B cell (primary cell): ENCODE results near the gene CLEC4D. TPM values are rescaled to one million over a fixed set of nuclear protein-coding genes. Genes with fewer than 3 reads are reported as not detected.

ENCODE experiments used
- ATAC-seq: fragments of 200-7000 bp; cut with Tn5 transposase; one replicate; pipeline ENCODE4 v1.10.0; 2021; ENCODE audit warnings: low read depth, mild to moderate bottlenecking, moderate number of reproducible peaks, moderate library complexity
- CTCF ChIA-PET: fragments of 350-600 bp; sonication (Branson Sonifier 250); formaldehyde crosslinking; loops from one replicate; lab custom pipeline; 2021; ENCODE audit warnings: antibody characterized with exemption, inconsistent platforms; lab: Charles Lee
- POLR2A ChIA-PET: fragments of 350-600 bp; sonication (Branson Sonifier 250); formaldehyde crosslinking; loops from one replicate; lab custom pipeline; 2021; ENCODE audit warnings: antibody characterized with exemption; lab: Charles Lee
- DNase-seq: peaks from one replicate; pipeline ENCODE4 v3.0.0; 2013
- H2AFZ ChIP-seq: 2 replicates; pipeline ENCODE4 v1.6.1; 2012; ENCODE audit warnings: mild to moderate bottlenecking, low read depth, low read length; ENCODE audit not compliant: insufficient read depth, poor library complexity, severe bottlenecking
- H3K27ac ChIP-seq, 2 donors: 1 replicate in 1 of 2; 2 replicates in 1 of 2; pipeline ENCODE4 v1.5.1; 2012 to 2013; ENCODE audit warnings: low read length in 2 of 2, mild to moderate bottlenecking in 2 of 2, moderate library complexity in 1 of 2
- H3K27me3 ChIP-seq, 4 experiments: fragments of 200-600 bp in 1 of 4; sonication (generic) in 1 of 4; replicated peaks in 1 of 4; 1 replicate in 2 of 4; 2 replicates in 2 of 4; pipeline versions ENCODE4 v1.6.1 to v1.7.0; 2013 to 2016; ENCODE audit warnings: low read length in 3 of 4, mild to moderate bottlenecking in 2 of 4, mixed read lengths in 1 of 4, moderate library complexity in 1 of 4; ENCODE audit not compliant: insufficient read depth in 4 of 4, control insufficient read depth in 3 of 4; ENCODE audit errors: control extremely low read depth in 1 of 4
- H3K36me3 ChIP-seq, 2 experiments: replicated peaks in 1 of 2; 1 replicate in 1 of 2; 2 replicates in 1 of 2; pipeline versions ENCODE4 v1.6.1 to v1.7.1; 2013; ENCODE audit warnings: low read length in 1 of 2; ENCODE audit not compliant: insufficient read depth in 2 of 2, control insufficient read depth in 1 of 2; ENCODE audit errors: control extremely low read depth in 1 of 2, extremely low read depth in 1 of 2
- H3K4me1 ChIP-seq, 2 donors: fragments of 200-600 bp in 1 of 2; sonication (generic) in 1 of 2; 1 replicate in 1 of 2; 2 replicates in 1 of 2; pipeline versions ENCODE4 v1.5.1 to v1.6.1; 2013 to 2017; ENCODE audit warnings: low read length in 2 of 2; ENCODE audit not compliant: control insufficient read depth in 2 of 2, insufficient read depth in 2 of 2
- H3K4me2 ChIP-seq: replicated peaks from 2 replicates; pipeline ENCODE3; 2012; ENCODE audit warnings: mild to moderate bottlenecking, low read depth, low read length; ENCODE audit not compliant: poor library complexity, severe bottlenecking
- H3K4me3 ChIP-seq, 5 experiments: fragments of 200-600 bp in 1 of 5; sonication (generic) in 1 of 5; 1 replicate in 3 of 5; 2 replicates in 2 of 5; pipeline versions ENCODE4 v1.5.1 to v1.7.0; 2011 to 2016; ENCODE audit warnings: low read length in 4 of 5, mild to moderate bottlenecking in 4 of 5, low read depth in 2 of 5, control low read depth in 1 of 5, moderate library complexity in 1 of 5; ENCODE audit not compliant: insufficient read depth in 1 of 5; ENCODE audit errors: control extremely low read depth in 1 of 5, extremely low read depth in 1 of 5
- H3K79me2 ChIP-seq: fragments of 200-600 bp; sonication (generic); one replicate; pipeline ENCODE4 v1.6.0; 2016; ENCODE audit warnings: low read length; ENCODE audit not compliant: control insufficient read depth, insufficient read depth
- H3K9ac ChIP-seq: fragments of 200-600 bp; sonication (generic); 2 replicates; pipeline ENCODE4 v1.6.1; 2017; ENCODE audit warnings: mild to moderate bottlenecking, low read length, moderate library complexity
- H3K9me3 ChIP-seq, 3 donors: one replicate each; pipeline versions ENCODE4 v1.6.1 to v1.7.1; 2013; ENCODE audit warnings: low read length in 2 of 3; ENCODE audit not compliant: control insufficient read depth in 2 of 3, insufficient read depth in 1 of 3; ENCODE audit errors: control extremely low read depth in 1 of 3
- H4K20me1 ChIP-seq: 2 replicates; pipeline ENCODE4 v1.6.0; 2012; ENCODE audit warnings: mild to moderate bottlenecking, low read length; ENCODE audit not compliant: insufficient read depth, control insufficient read depth, poor library complexity, severe bottlenecking
- H3K27ac Mint-ChIP-seq: one replicate; pipeline ENCODE4 v1.8.0; 2021; ENCODE audit warnings: mixed read lengths
- H3K27me3 Mint-ChIP-seq: one replicate; pipeline ENCODE4 v1.8.0; 2021; ENCODE audit warnings: mixed read lengths
- H3K4me1 Mint-ChIP-seq: one replicate; pipeline ENCODE4 v1.8.0; 2021; ENCODE audit warnings: mixed read lengths
- H3K4me3 Mint-ChIP-seq: one replicate; pipeline ENCODE4 v1.8.0; 2021; ENCODE audit warnings: mixed read lengths
- H3K9me3 Mint-ChIP-seq: one replicate; pipeline ENCODE4 v1.8.0; 2022; ENCODE audit warnings: mixed read lengths; ENCODE audit not compliant: insufficient read depth
- CTCF ChIP-seq: fragments of 200-600 bp; IDR thresholded peaks from one replicate; pipeline ENCODE4 v1.8.0; 2022; ENCODE audit warnings: antibody characterized with exemption, mild to moderate bottlenecking
- EZH2 ChIP-seq: IDR thresholded peaks from 2 replicates; pipeline ENCODE4 v1.6.1; 2012; ENCODE audit warnings: borderline replicate concordance, low read depth, mild to moderate bottlenecking, moderate library complexity, low read length; ENCODE audit not compliant: insufficient read depth, poor library complexity, severe bottlenecking
- WGBS: methylation state at CpG from one replicate; pipeline ENCODE4 v1.1.5; 2013; ENCODE audit warnings: missing lambda C conversion rate; ENCODE audit not compliant: insufficient coverage; 5-methylcytosine and 5-hydroxymethylcytosine counted together
- intact Hi-C: fragments of 100-400 bp; cut with micrococcal nuclease; formaldehyde crosslinking; loops from one replicate; pipeline ENCODE4 v1.10.0; 2022
- polyA plus RNA-seq: library from polyadenylated mRNA; depleted of rRNA; stranded (reverse); fragments of >200 nt; gene quantifications from 2 replicates; pipeline ENCODE4 v1.2.3, GENCODE V29; 2012
- total RNA-seq, 2 donors: library from RNA; stranded (reverse); fragments of 120-200 nt in 1 of 2; gene quantifications; 1 replicate in 1 of 2; 2 replicates in 1 of 2; pipeline versions ENCODE4 v1.2.3 to v1.2.4, GENCODE V29; 2013 to 2022

CLEC4D gene
- total and polyA plus RNA-seq, 2 donors (not counting 1 experiment from before 2014, with no cell fraction given): not detected

- H3K9me3 ChIP-seq: no peaks in the 10 kb centered on the region
- TF ChIP-seq CTCF: no peak
- TF ChIP-seq EZH2: no peak
- WGBS: 96% methylated on average over 3 of the region's 3 CpGs
- intact Hi-C loops: no loop called here
- DNase-seq (no peak), ATAC-seq (no peak)
- POLR2A ChIA-PET: no interaction called here
- Mint-ChIP-seq H3K9me3 (no peaks in the 10 kb centered on the region), H3K4me3 (no peak overlapping the region), H3K27me3 (peaks cover 43% of the 10 kb centered on the region), H3K27ac (no peak overlapping the region), H3K4me1 (peaks cover 13% of the 10 kb centered on the region)
- H3K79me2 ChIP-seq: no peaks in the 10 kb centered on the region
- peaks cover 10 to 11% of the 10 kb centered on the region in 2 donors for H3K4me1 ChIP-seq
- no peak overlapping the region for H3K27ac ChIP-seq
- H3K4me3 ChIP-seq: no peak overlapping the region
- no peak overlapping the region for H3K4me2 ChIP-seq
- CTCF ChIA-PET: no interaction called here
- no peak overlapping the region for H2AFZ ChIP-seq
- H3K9ac ChIP-seq: no peak overlapping the region
- peaks cover 0 to 26% (median 5%) of the 10 kb centered on the region in 4 experiments for H3K27me3 ChIP-seq
- no peaks in the 10 kb centered on the region for H4K20me1 ChIP-seq
- H3K36me3 ChIP-seq: no peaks in the 10 kb centered on the region
Observed at GRCh38 chr12:8508223-8508622, 5.1 kb upstream of the CLEC4D start.

GRCh38 chr12:8508910-8509841, 4.1 kb upstream of the CLEC4D start:
- Histone ChIP-seq H3K79me2 (no peaks in the 10 kb centered on the region), H3K27ac (no peak overlapping the region), H3K9me3 (no peaks in the 10 kb centered on the region), H3K36me3 (no peaks in the 10 kb centered on the region), H3K27me3 (peaks cover 0 to 26% (median 6%) of the 10 kb centered on the region in 4 experiments), H3K4me1 (peaks cover 10 to 11% of the 10 kb centered on the region in 2 donors), H4K20me1 (no peaks in the 10 kb centered on the region), H3K4me3 (no peak overlapping the region), H2AFZ (no peak overlapping the region), H3K9ac (no peak overlapping the region), H3K4me2 (peak overlapping the region; percentile 12)
- WGBS: 61% methylated on average over 10 of the region's 12 CpGs
- Mint-ChIP-seq H3K4me1 (peaks cover 13% of the 10 kb centered on the region), H3K27ac (no peak overlapping the region), H3K9me3 (no peaks in the 10 kb centered on the region), H3K27me3 (peaks cover 49% of the 10 kb centered on the region), H3K4me3 (no peak overlapping the region)
- ATAC-seq (peak; percentile 36), DNase-seq (peak; percentile 42)
- intact Hi-C loops: no loop called here
- CTCF ChIA-PET: no interaction called here
- TF ChIP-seq CTCF (no peak), EZH2 (no peak)
- POLR2A ChIA-PET: no interaction called here
